Mesendoderm (in vitro differentiated cells): ENCODE measurements around the gene SNRPD3.
A peak's percentile ranks its signal among the peaks of the same experiment; 100 is the strongest.

Source experiments
- DNase-seq: peaks from one replicate; pipeline ENCODE4 v3.0.0; 2013
- H2AK5ac ChIP-seq: 2 replicates; pipeline ENCODE4 v1.6.1; 2013; ENCODE audit warnings: low read length, inconsistent platforms
- H2BK120ac ChIP-seq: 2 replicates; pipeline ENCODE4 v1.6.1; 2013; ENCODE audit warnings: low read depth, mild to moderate bottlenecking, low read length, moderate library complexity, mixed read lengths
- H2BK15ac ChIP-seq: replicated peaks from 2 replicates; pipeline ENCODE4 v1.6.1; 2013; ENCODE audit warnings: low read depth, mild to moderate bottlenecking, moderate library complexity
- H2BK5ac ChIP-seq: 2 replicates; pipeline ENCODE4 v1.6.1; 2013; ENCODE audit warnings: low read length, inconsistent platforms
- H3K18ac ChIP-seq: 2 replicates; pipeline ENCODE4 v1.6.1; 2013; ENCODE audit warnings: mild to moderate bottlenecking, low read length, mixed read lengths
- H3K23ac ChIP-seq: one replicate; pipeline ENCODE4 v1.6.1; 2013; ENCODE audit warnings: low read length
- H3K27ac ChIP-seq: 2 replicates; pipeline ENCODE4 v1.5.1; 2013; ENCODE audit warnings: low read depth, mild to moderate bottlenecking, inconsistent platforms, low read length, moderate library complexity
- H3K27me3 ChIP-seq: 2 replicates; pipeline ENCODE4 v1.6.1; 2013; ENCODE audit warnings: low read length, control low read depth, mild to moderate bottlenecking, inconsistent platforms; ENCODE audit not compliant: insufficient read depth, poor library complexity
- H3K36me3 ChIP-seq: 2 replicates; pipeline ENCODE4 v1.6.1; 2013; ENCODE audit warnings: low read length, inconsistent platforms; ENCODE audit not compliant: control insufficient read depth, insufficient read depth
- H3K4ac ChIP-seq: one replicate; pipeline ENCODE4 v1.6.1; 2013; ENCODE audit warnings: low read depth, mild to moderate bottlenecking, low read length, moderate library complexity
- H3K4me1 ChIP-seq: 2 replicates; pipeline ENCODE4 v1.6.1; 2013; ENCODE audit warnings: low read depth, low read length, inconsistent platforms; ENCODE audit not compliant: control insufficient read depth
- H3K4me2 ChIP-seq: 2 replicates; pipeline ENCODE4 v1.6.1; 2013; ENCODE audit warnings: low read length
- H3K4me3 ChIP-seq: 2 replicates; pipeline ENCODE4 v1.5.1; 2013; ENCODE audit warnings: mild to moderate bottlenecking, low read length
- H3K56ac ChIP-seq: one replicate; pipeline ENCODE4 v1.6.1; 2013; ENCODE audit warnings: low read length
- H3K79me1 ChIP-seq: 2 replicates; pipeline ENCODE4 v1.6.1; 2013; ENCODE audit warnings: low read length, inconsistent platforms
- H3K79me2 ChIP-seq: 2 replicates; pipeline ENCODE4 v1.6.1; 2013; ENCODE audit warnings: mild to moderate bottlenecking, low read length; ENCODE audit not compliant: control insufficient read depth, insufficient read depth
- H3K9ac ChIP-seq: 2 replicates; pipeline ENCODE4 v1.6.1; 2013; ENCODE audit warnings: low read length, inconsistent platforms
- H4K5ac ChIP-seq: one replicate; pipeline ENCODE4 v1.6.1; 2013; ENCODE audit warnings: low read length
- H4K8ac ChIP-seq: one replicate; pipeline ENCODE4 v1.6.1; 2013; ENCODE audit warnings: low read depth, mild to moderate bottlenecking, control low read depth, low read length, moderate library complexity
- WGBS: extraction: QIAGEN DNeasy Blood & Tissue Kit; methylation state at CpG from one replicate; pipeline ENCODE4 v1.1.7; 2013; ENCODE audit warnings: low lambda C conversion rate, missing lambda C conversion rate; ENCODE audit not compliant: insufficient coverage; ENCODE audit errors: extremely low coverage; 5-methylcytosine and 5-hydroxymethylcytosine counted together

The SNRPD3 gene

DNA sequence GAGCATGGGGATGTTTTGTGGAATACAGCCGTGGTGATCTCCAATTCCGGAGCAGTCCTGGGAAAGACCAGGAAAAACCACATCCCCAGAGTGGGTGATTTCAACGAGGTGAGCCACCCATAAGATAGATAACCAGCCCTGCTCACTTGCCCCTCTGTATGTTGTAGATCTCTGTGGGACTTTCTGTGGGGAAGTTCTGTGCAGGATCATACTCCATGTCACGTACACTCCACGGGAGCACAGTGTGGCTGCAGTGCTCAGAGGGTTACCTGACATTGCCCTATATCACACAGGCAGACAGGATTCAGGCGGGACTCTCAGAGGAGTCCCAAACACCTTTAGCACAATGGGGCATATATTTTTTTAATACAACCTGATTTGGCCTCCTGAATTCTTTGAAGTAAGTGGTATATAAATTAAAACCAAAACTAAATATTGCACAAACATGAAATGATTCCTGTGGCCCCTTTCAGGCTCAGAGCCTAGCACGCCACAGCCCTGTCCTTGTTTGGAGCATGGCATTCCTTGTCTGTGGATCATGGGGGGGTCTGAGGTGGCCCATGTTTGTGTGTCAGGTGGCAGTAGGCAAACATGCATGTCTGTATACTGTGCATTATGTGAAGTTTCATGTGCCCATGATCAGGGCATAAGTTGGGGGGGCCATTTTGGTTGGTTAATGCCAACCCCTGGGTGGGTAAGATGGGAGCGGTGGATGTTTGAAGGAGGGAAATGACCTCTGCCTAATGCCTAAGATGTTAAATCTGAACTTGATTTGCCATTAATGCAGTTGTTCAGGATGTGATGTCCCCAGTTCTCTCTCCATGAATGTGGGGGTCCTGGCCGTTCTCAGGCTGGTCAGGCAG lies 42.2 kb upstream of the SNRPD3 start:
- Histone ChIP-seq H4K5ac (no peak overlapping the region), H4K8ac (no peak overlapping the region), H3K79me1 (no peaks in the 10 kb centered on the region), H2BK5ac (no peak overlapping the region), H3K4me3 (no peak overlapping the region), H2AK5ac (no peak overlapping the region), H2BK120ac (no peak overlapping the region), H3K56ac (no peak overlapping the region), H3K4me1 (no peaks in the 10 kb centered on the region), H3K4ac (no peak overlapping the region), H3K4me2 (no peak overlapping the region), H3K79me2 (no peaks in the 10 kb centered on the region), H3K27me3 (no peaks in the 10 kb centered on the region), H3K23ac (no peak overlapping the region), H3K9ac (no peak overlapping the region), H3K27ac (no peak overlapping the region), H3K36me3 (no peaks in the 10 kb centered on the region), H2BK15ac (no peak overlapping the region), H3K18ac (no peak overlapping the region)
- WGBS = no CpG with 5 or more reads among the region's 9 CpGs
- DNase-seq = no peak

DNA sequence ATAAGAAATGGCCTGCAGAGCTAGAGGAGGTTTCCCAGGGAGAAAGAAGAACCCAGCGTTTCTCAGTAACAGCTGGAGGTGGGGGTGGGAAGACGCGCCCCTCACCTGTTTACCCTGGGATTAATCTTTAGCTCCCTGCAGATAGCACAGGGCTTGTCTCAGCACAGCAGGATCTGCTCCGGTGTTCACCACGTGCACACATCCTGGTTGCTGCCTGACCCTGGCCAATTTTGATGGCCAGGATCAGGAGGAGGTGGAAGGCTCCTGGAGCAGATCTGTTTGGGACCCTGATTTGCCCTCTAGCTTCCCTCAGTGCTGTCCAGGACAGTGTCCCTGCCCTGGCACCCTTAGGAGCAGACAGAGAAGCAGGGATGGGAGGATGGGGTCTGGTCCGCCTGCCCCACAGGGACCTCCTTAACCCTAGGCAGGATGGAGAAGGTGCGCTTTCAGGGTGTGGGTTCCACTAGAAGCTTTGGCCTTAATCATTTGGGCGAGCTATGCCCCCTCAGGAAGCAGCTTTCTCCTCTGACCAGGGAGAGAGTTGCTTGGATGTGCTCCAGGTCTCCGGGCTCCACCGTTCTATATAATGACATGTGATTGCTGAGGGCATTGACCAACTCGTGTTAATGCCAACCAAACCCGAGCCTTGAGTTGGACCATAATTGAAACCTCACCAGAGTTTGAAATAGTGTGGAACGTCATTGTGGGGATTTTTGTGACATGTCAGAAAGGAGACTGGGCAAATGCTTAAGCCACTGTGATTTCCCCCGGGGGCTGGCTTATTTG lies 41.4 kb upstream of the SNRPD3 start:
- no peak overlapping the region for H4K8ac ChIP-seq
- no CpG with 5 or more reads among the region's 14 CpGs for WGBS
- H3K18ac ChIP-seq = no peak overlapping the region
- no peak overlapping the region for H3K9ac ChIP-seq
- no peak for DNase-seq
- H3K4me1 ChIP-seq = no peaks in the 10 kb centered on the region
- H3K56ac ChIP-seq = no peak overlapping the region
- H4K5ac ChIP-seq = no peak overlapping the region
- H3K4me2 ChIP-seq = no peak overlapping the region
- H3K4ac ChIP-seq = no peak overlapping the region
- no peaks in the 10 kb centered on the region for H3K27me3 ChIP-seq
- no peaks in the 10 kb centered on the region for H3K79me2 ChIP-seq
- H3K23ac ChIP-seq = no peak overlapping the region
- no peak overlapping the region for H2AK5ac ChIP-seq
- no peaks in the 10 kb centered on the region for H3K79me1 ChIP-seq
- no peak overlapping the region for H3K4me3 ChIP-seq
- H2BK15ac ChIP-seq = no peak overlapping the region
- H2BK5ac ChIP-seq = no peak overlapping the region
- no peaks in the 10 kb centered on the region for H3K36me3 ChIP-seq
- no peak overlapping the region for H3K27ac ChIP-seq
- H2BK120ac ChIP-seq = no peak overlapping the region

DNA sequence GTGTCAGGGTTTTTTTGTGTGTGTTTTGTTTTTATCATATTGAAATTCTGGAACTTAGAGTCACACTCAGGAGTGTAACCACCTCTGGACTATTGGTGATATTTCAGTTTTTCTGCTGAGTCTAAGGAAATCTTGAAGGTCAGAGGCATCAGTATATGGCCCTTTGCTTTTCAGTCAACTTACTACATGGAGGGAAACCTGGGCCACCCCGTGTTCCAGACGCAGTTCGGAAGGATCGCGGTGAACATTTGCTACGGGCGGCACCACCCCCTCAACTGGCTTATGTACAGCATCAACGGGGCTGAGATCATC lies 40.8 kb upstream of the SNRPD3 start:
- no peak overlapping the region for H2BK5ac ChIP-seq
- no peak overlapping the region for H3K18ac ChIP-seq
- H3K4ac ChIP-seq = no peak overlapping the region
- no peak overlapping the region for H3K9ac ChIP-seq
- H3K4me3 ChIP-seq = no peak overlapping the region
- no peaks in the 10 kb centered on the region for H3K79me1 ChIP-seq
- H3K79me2 ChIP-seq = no peaks in the 10 kb centered on the region
- H3K27me3 ChIP-seq = no peaks in the 10 kb centered on the region
- H4K5ac ChIP-seq = no peak overlapping the region
- H2BK120ac ChIP-seq = no peak overlapping the region
- no peak overlapping the region for H3K23ac ChIP-seq
- no peak overlapping the region for H3K4me2 ChIP-seq
- no peaks in the 10 kb centered on the region for H3K4me1 ChIP-seq
- WGBS = no CpG with 5 or more reads among the region's 8 CpGs
- no peaks in the 10 kb centered on the region for H3K36me3 ChIP-seq
- DNase-seq = no peak
- no peak overlapping the region for H4K8ac ChIP-seq
- H2AK5ac ChIP-seq = no peak overlapping the region
- H3K56ac ChIP-seq = no peak overlapping the region
- no peak overlapping the region for H3K27ac ChIP-seq
- no peak overlapping the region for H2BK15ac ChIP-seq

DNA sequence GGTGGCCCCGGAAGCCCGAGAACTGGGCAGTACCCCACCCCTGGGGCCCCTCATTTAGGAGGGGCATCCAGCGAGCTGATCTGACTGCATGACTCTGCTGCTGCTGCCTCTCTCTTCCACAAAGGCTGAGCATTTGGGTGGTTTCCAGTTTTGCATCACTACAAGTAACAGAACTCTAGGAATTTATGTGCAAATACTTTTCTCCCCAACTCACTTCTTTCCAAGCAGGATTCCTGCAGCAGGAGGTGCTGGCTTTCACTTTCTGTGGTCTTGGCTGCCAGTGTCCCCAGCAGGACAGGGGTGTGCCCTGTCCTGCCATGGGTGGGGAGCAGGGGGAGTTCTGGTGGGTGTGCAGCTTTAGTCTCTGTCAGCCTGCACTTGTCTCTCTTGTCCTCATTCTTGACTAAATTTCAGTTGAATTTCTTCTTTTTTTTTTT lies 39.5 kb upstream of the SNRPD3 start:
- Histone ChIP-seq H3K18ac (no peak overlapping the region), H3K56ac (no peak overlapping the region), H2BK5ac (no peak overlapping the region), H4K5ac (no peak overlapping the region), H3K79me1 (no peaks in the 10 kb centered on the region), H3K9ac (no peak overlapping the region), H3K4me2 (no peak overlapping the region), H3K79me2 (no peaks in the 10 kb centered on the region), H3K27me3 (no peaks in the 10 kb centered on the region), H4K8ac (no peak overlapping the region), H2BK120ac (no peak overlapping the region), H3K23ac (no peak overlapping the region), H3K4ac (no peak overlapping the region), H3K36me3 (no peaks in the 10 kb centered on the region), H2BK15ac (no peak overlapping the region), H3K4me1 (no peaks in the 10 kb centered on the region), H3K4me3 (no peak overlapping the region), H2AK5ac (no peak overlapping the region), H3K27ac (no peak overlapping the region)
- DNase-seq = peak; percentile 42
- no CpG with 5 or more reads among the region's 3 CpGs for WGBS

DNA sequence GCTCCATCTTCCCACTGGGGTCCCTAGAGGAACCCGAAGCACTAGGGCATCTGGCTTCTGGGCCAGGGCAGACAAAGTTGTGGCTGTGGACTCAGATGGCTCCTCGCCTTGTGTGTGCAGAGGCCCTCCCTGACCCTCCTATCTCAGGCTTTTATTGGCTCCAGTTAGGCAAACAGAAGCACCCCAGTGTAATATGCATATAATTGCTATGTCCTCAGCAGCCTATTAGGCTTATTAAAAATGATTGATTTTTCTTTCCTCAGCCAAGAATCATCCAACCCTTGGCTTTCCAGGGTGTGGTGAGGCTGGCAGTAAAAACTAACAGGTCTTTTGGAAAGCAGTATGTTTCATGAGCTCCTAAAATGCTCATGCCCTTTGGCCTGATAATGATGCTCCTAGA lies 38.4 kb upstream of the SNRPD3 start:
- no CpG with 5 or more reads among the region's 2 CpGs for WGBS
- Histone ChIP-seq H3K9ac (no peak overlapping the region), H3K4ac (no peak overlapping the region), H4K8ac (no peak overlapping the region), H2BK5ac (no peak overlapping the region), H3K4me2 (no peak overlapping the region), H3K79me2 (no peaks in the 10 kb centered on the region), H2BK15ac (no peak overlapping the region), H3K27ac (no peak overlapping the region), H3K23ac (no peak overlapping the region), H3K36me3 (no peaks in the 10 kb centered on the region), H2BK120ac (no peak overlapping the region), H3K4me1 (peaks cover 2% of the 10 kb centered on the region), H2AK5ac (no peak overlapping the region), H3K56ac (no peak overlapping the region), H3K4me3 (no peak overlapping the region), H3K18ac (no peak overlapping the region), H3K27me3 (no peaks in the 10 kb centered on the region), H3K79me1 (no peaks in the 10 kb centered on the region), H4K5ac (no peak overlapping the region)
- DNase-seq = no peak
